GM12892 (cell line): ENCODE data around the gene KRT36.

ENCODE experiments used
- DNase-seq: peaks from one replicate; pipeline ENCODE4 v3.0.0; 2011; ENCODE audit not compliant: insufficient read length
- FAIRE-seq: peaks from 2 replicates; lab custom pipeline; 2011; peaks lifted over from hg19 to GRCh38; lab: Jason Lieb, UNC
- POLR2A ChIP-seq: IDR thresholded peaks from 2 replicates; pipeline ENCODE4 v1.6.1; 2011; ENCODE audit warnings: low read depth, low read length, control low read depth
- POLR2AphosphoS5 ChIP-seq: IDR thresholded peaks from 2 replicates; pipeline ENCODE4 v1.6.1; 2011; ENCODE audit warnings: low read depth, low read length, control low read depth
- TAF1 ChIP-seq: IDR thresholded peaks from 2 replicates; pipeline ENCODE4 v1.6.1; 2011; ENCODE audit warnings: low read depth, mild to moderate bottlenecking, control low read depth, low read length, borderline replicate concordance

The KRT36 gene

DNA sequence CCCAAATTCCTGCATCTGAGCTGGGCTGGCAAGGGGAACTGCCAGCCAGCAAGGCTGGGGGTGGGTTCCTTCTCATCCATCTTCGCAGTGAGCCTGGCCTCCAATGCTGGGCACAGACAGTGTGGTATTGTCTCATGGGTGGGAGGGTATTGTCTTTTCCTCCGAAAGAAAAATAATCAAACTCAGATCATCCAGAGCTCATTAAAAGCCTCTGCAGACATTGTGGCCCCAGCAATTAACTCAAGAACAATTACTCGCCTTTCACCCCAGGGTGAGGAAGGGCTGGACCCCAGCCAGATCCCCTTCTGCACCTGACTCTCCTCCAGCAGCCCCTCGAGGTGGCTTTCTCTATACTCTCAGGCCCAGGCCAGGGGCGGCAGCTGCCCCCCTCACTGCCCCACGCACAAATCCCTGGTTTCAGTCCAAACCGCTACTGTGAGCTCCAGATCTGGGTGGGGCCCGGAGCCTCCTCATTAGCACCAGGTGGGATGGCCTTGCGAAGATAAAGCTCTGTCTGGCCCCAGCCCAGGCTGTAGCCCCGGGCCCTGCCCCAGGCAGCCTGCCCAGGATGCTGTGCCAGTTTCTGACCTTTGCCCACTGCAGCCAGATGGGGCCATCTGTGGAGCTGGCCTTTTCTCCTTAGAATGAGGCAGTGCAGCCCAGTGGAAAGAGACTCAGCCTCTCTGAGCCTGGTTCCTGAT is 31.3 kb upstream of the KRT36 start:
- FAIRE-seq (no peak), DNase-seq (no peak)
- TF ChIP-seq TAF1 (no peak), POLR2A (no peak), POLR2AphosphoS5 (no peak)

DNA sequence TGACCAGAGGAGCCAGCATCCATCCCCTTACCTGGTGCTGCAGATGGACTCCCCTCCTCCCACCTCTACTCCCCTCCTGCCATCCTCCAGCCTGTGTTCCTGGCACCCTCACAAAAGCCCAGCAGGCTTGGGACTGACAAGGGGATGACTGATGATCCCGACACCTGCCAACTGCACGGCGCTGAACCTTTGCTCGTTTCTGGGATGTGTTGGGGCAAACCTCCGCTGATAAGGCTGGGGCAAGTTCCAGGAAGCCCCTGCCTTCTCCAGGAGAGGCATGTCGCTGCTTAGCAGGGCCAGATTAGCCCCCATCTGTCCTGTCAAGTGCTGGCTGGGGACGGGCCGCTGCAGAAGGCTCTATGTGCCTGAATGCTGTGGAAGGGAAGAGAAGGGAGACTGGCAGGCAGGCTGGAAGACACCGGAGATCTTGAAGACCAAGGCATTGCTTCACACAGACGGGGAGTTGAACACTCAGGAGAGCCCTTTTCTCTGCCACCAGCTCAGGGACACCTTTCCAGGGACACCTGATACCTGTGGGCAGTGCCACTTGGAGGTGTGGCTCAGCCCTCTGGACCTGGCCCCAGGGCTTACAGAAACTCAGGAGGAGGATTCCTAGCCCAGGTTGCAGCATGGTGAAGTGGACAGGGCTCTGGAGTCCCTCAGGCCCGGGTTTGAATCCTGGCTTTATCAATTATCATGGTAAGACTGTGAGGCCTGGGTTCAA is 30.0 kb upstream of the KRT36 start:
- no peak for FAIRE-seq
- TF ChIP-seq POLR2AphosphoS5, result no peak
- TF ChIP-seq TAF1, result no peak
- no peak for TF ChIP-seq POLR2A
- no peak for DNase-seq

DNA sequence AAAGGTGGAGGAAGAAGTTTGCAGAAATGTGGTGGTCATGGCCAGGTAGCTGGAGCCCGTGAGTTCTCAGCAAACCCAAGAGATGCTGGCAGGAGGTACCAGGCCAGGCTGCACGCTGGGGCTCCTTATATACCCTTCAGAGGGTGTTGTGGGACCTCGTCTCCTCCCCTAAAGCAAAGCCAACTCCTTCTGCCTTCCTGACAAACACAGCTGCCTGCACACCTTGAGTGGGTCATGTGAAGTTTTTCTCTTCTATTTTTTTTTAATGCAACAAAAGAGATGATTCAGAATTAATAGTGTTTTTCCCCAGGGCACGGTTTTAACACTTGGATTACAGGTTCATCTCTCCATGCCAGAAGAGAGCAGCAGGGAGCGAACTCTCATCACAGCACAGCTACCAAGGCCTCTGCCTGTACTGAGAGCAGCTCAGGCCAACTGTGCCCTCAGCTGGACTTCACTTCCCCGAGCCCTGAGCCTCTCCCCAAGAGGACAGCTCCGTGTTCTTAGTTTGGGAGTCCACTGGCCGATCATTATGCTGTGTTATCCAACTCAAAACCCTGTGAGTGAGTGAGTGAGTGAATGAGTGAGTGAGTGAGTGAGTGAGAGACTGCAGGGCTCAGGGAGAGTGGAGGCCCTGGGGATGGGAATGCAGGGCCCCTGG is 29.2 kb upstream of the KRT36 start, which contains the start of gene KRT15:
Gene KRT15, minus strand, starts transcription at position 102 of the 661 bp plus-strand sequence. Its CDS starts 63 bp downstream, at position 39.
- no peak for FAIRE-seq
- no peak for TF ChIP-seq POLR2AphosphoS5
- no peak for TF ChIP-seq POLR2A
- no peak for TF ChIP-seq TAF1
- DNase-seq, result no peak

DNA sequence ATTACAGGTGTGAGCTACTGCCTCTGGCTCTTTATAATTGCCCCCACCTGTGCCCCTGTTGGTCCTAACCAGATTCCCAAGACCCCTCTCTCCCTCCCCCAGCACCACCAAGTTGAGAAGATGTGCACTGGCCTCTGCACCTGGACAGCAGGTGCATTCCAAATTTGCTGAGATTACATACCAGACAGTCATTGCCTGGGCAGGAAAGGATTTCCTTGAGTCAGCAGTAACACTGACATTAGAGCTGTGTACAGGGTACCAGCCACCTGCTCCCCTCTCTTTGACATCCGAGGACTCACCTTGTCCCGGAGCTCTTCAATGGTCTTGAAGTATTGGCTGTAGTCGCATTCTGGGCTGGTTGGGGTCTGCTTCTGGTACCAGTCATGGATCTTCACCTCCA is 28.3 kb upstream of the KRT36 start:
- FAIRE-seq, result no peak
- TF ChIP-seq POLR2AphosphoS5 (no peak), TAF1 (no peak), POLR2A (no peak)
- DNase-seq, result no peak

DNA sequence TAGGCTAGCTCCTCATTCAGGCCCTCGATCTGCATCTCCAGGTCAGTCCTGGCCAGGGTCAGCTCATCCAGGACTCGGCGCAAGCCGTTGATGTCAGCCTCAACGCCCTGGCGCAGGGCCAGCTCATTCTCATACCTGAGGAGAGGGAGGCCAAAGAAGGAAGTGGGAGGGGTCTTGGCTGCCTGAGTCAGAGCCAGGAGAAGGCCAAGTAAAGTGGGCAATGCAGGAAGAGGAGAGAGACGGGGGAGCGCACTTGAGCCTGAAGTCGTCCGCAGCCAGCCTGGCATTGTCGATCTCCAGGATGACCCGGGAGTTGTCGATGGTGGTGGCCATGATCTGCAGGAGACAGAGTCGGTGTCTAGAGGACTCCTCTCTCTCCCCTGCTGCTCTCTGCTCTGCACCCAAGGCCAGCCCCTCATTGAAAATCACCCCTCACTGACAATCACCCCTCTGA is 27.1 kb upstream of the KRT36 start:
- FAIRE-seq, result no peak
- no peak for DNase-seq
- TF ChIP-seq POLR2A, result no peak
- no peak for TF ChIP-seq POLR2AphosphoS5
- TF ChIP-seq TAF1, result no peak

DNA sequence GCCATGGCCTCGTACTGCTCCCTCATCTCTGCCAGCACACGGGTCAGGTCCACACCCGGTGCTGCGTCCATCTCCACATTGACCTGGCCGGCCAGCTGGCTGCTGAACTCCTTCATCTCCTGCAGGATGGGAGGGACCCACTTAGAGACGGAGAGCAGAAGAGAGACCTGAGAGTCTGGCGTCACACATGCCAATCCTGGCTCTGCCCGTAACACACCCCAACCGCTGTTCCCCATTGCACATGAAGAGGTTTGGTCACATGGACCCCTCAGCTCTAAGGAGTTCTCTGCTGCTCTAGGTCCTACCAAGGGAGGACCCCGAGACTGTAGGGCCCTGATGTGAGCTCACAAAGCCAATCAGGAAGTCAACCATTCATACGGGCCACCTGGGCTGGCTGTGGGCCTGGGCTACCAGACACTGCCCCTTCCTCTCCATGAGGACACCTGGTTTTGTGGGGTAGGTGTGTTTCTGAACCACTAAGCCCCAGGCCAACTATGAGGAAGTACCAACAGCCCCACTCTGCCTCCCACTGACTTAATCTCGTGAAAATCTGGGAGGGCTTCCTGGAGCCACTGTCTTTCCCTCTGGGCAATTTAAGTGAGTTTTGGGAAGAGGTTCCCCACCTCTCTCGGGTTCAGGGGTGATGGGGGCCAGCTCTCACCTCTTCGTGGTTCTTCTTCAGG is 26.6 kb upstream of the KRT36 start:
- no peak for TF ChIP-seq POLR2A
- TF ChIP-seq POLR2AphosphoS5, result no peak
- no peak for TF ChIP-seq TAF1
- FAIRE-seq (no peak), DNase-seq (no peak)

DNA sequence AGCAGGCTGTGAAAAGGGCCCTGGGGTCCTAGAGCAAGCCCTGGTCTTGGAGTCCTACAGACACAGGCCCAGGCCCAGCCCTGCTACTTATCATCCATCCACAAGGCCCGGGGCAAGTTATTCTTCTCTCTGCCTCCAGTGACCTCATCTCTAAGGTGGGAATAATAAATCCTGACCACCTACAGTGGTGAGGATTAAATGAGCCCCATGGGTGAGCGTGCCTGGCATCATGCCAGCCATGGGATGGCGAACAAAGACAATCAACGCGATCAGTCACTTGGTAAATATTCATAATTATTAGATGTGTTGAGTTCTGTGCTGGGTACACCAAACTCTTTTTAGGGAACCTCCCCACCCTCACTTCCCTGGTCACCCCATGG is 23.4 kb upstream of the KRT36 start:
- DNase-seq (no peak), FAIRE-seq (no peak)
- TF ChIP-seq TAF1, result no peak
- no peak for TF ChIP-seq POLR2A
- no peak for TF ChIP-seq POLR2AphosphoS5

DNA sequence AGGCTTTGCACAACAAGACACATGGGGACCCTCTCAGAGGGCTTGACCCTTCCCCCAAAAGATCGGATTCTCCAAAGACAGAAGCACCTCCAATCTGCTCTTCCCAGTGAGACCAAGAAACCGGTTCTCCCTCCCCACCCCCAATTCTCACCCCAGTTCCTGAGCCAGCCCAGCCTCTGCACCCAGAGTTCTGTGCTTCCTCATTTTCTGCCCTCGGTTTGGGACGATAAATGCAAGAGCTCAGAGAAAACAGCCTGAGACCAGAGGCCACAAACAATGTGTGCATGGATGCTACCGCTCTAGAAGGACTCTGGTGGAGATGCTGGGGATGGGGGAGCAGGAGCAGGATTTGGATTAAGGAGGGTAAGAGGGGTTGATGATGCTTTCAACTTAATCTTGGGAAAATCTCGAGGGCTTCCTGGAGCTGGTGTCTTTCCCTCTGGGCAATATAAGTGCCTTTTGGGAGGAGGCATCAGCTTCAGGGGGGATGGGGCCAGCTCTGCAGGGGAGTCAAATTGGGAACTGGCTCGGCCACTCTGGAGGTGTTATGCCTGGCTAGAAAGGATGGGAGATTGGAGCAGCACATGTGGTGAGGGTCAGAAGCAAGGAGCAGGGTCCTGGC is 22.9 kb upstream of the KRT36 start:
- DNase-seq (no peak), FAIRE-seq (no peak)
- no peak for TF ChIP-seq TAF1
- no peak for TF ChIP-seq POLR2AphosphoS5
- no peak for TF ChIP-seq POLR2A

DNA sequence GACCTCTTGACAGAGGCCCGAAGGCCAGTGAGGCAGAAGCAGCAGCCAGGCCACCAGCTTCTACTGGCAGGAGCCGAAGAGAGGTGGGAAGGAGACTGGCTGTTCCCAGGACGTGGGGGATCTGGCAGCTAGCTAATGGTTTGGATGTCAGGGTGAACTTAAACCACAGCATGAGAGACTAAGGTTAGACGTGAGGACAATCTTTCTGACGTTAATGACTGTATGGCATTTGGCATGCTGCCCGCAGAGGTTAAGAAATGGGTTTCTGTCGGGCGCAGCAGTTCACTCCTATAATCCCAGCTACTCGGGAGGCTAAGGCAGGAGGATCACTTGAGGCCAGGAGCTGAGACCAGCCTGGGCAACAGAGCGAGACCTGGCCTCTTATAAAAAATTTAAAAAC is 22.0 kb upstream of the KRT36 start:
- TF ChIP-seq POLR2A (no peak), TAF1 (no peak), POLR2AphosphoS5 (no peak)
- DNase-seq, result no peak
- FAIRE-seq, result no peak

DNA sequence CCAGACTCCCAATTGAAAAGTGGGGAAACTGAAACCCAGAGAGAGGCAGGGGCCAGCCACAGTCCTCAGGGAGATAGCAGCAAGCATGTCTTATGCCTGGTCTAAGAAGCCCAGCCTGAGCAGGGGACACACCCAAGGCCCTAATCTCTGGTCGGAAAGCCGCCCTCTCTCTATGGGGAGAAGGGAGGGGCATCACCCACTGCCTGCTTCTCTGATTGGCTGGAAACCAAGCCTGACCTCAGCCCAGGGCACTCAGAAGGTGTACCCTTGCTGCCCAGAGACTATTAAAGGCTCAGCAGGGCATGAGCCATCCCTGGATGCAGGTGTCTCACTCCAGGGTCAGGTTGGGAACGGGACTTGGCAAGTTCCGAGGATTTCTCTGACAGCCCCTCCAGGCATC is 21.4 kb upstream of the KRT36 start:
- no peak for TF ChIP-seq POLR2A
- no peak for TF ChIP-seq TAF1
- no peak for TF ChIP-seq POLR2AphosphoS5
- no peak for DNase-seq

More for the DNA sequence above, 21.4 kb upstream of the KRT36 start:
- no peak for FAIRE-seq
